GM12801 (cell line): ENCODE data around the gene DENND5A.

ENCODE experiments used
- CTCF ChIP-seq: IDR thresholded peaks from one replicate; pipeline ENCODE4 v1.5.1; 2011; ENCODE audit warnings: control low read depth; ENCODE audit not compliant: insufficient read length; ENCODE audit errors: extremely low read depth

Gene DENND5A

GRCh38 chr11:9265211-9266131, at the start of gene DENND5A:
Gene DENND5A, minus strand, starts transcription at chr11:9265350. Its CDS starts 281 bp downstream, at chr11:9265069.
- no peak for TF ChIP-seq CTCF

GRCh38 chr11:9314291-9315077, 49.3 kb upstream of the DENND5A start, which contains the start of gene TMEM41B:
Gene TMEM41B, minus strand, starts transcription at chr11:9314593. Its CDS starts 152 bp downstream, at chr11:9314441.
- no peak for TF ChIP-seq CTCF

GRCh38 chr11:9313648-9314290, 48.6 kb upstream of the DENND5A start:
- TF ChIP-seq CTCF = no peak

GRCh38 chr11:9310485-9311090, 45.4 kb upstream of the DENND5A start:
- no peak for TF ChIP-seq CTCF

GRCh38 chr11:9304178-9304577, 39.0 kb upstream of the DENND5A start:
- TF ChIP-seq CTCF = no peak

- no peak for TF ChIP-seq CTCF
These were observed 37.3 kb upstream of the DENND5A start for GRCh38 chr11:9302448-9302847.
